ENCODE results near the gene PDS5B. TPM values are rescaled to one million over a fixed set of nuclear protein-coding genes. Genes with fewer than 3 reads are reported as not detected.
A peak's percentile ranks its signal among the peaks of the same experiment; 100 is the strongest.

PDS5B gene
- total and polyA plus RNA-seq, 2 experiments from 2014 or later = 43.9 to 46.5 TPM

- Mint-ChIP-seq H3K27me3 (ENCODE audit: insufficient read depth, low read depth, poor library complexity) (peaks cover 10% of the 10 kb centered on the region), H3K4me3 (peak overlapping the region; percentile 80), H3K36me3 (ENCODE audit: low read depth) (no peaks in the 10 kb centered on the region; the same call in 2 of the 3 replicates), H3K9me3 (no peaks in the 10 kb centered on the region), H3K4me1 (peaks cover 28% of the 10 kb centered on the region), H3K27ac (no peak overlapping the region)
- Histone ChIP-seq H3K27me3 (ENCODE audit: insufficient read depth) (no peaks in the 10 kb centered on the region), H3K4me1 (ENCODE audit: insufficient read depth) (peaks cover 23% of the 10 kb centered on the region), H4K20me1 (replicated peaks; ENCODE audit: insufficient read depth) (peaks cover 10% of the 10 kb centered on the region; the same call in 1 of the 2 replicates), H3K4me2 (peak overlapping the region; percentile 84), H3K79me2 (replicated peaks; ENCODE audit: insufficient read depth) (peaks cover 35% of the 10 kb centered on the region), H2AFZ (peak overlapping the region; percentile 64), H3F3A (replicated peaks; ENCODE audit: low read depth) (no peaks in the 10 kb centered on the region), H3K36me3 (ENCODE audit: insufficient read depth) (no peaks in the 10 kb centered on the region), H3K9me2 (ENCODE audit: insufficient read depth) (no peaks in the 10 kb centered on the region), H3K27ac (ENCODE audit: low read depth) (no peak overlapping the region), H3K4me3 (peak overlapping the region; percentile 63)
- ATAC-seq (peak; percentile 20), DNase-seq (ENCODE audit: low spot score) (peak; percentile 45)
- no peak for TF ChIP-seq REST (IDR thresholded peaks at IDR 0.05; ENCODE audit: unreplicated experiment)
- no peak for TF ChIP-seq STAT1 (IDR thresholded peaks at IDR 0.05; ENCODE audit: unreplicated experiment)
- no peak for TF ChIP-seq ZNF462 (CRISPR knock-in tag; IDR thresholded peaks at IDR 0.05)
- no peak for TF ChIP-seq ZNF331 (CRISPR knock-in tag; IDR thresholded peaks at IDR 0.05; ENCODE audit: low read depth)
- no peak for TF ChIP-seq POLR2AphosphoS5 (IDR thresholded peaks at IDR 0.05; ENCODE audit: low read depth)
- no peak for TF ChIP-seq NANOG (IDR thresholded peaks at IDR 0.05; ENCODE audit: borderline replicate concordance)
- TF ChIP-seq EZH2 (IDR thresholded peaks at IDR 0.05; ENCODE audit: low read depth, unreplicated experiment) = no peak
- TF ChIP-seq ETS1 (IDR thresholded peaks at IDR 0.05) = no peak
- TF ChIP-seq CTCF (conservative IDR thresholded peaks at IDR 0.05; ENCODE audit: low read depth in 2 of 2) = no peak
- no peak for TF ChIP-seq ZNF114 (CRISPR knock-in tag; IDR thresholded peaks at IDR 0.05)
- no peak for TF ChIP-seq EZH2phosphoT487 (IDR thresholded peaks at IDR 0.05; ENCODE audit: unreplicated experiment)
- no peak for TF ChIP-seq CREB1 (CRISPR knock-in tag; IDR thresholded peaks at IDR 0.05; ENCODE audit: low read depth)
- TF ChIP-seq JUNB (IDR thresholded peaks at IDR 0.05; ENCODE audit: unreplicated experiment) = no peak
Observed at GRCh38 chr13:32585550-32586079, 637 bp upstream of the PDS5B start.

Data from GM23338 (cell line).